Measurements from ENCODE around the gene ZNF268. TPM values are rescaled to one million over a fixed set of nuclear protein-coding genes. Genes with fewer than 3 reads are reported as not detected.

The ZNF268 gene
- total and polyA plus RNA-seq, 2 experiments from 2014 or later = 12.9 to 34.6 TPM

GRCh38 chr12:133233006-133233405, 51.7 kb downstream of the ZNF268 start:
- no peak for DNase-seq (ENCODE audit: low spot score)
- Histone ChIP-seq H2AFZ (no peak overlapping the region), H3K9me3 (ENCODE audit: low read depth) (no peaks in the 10 kb centered on the region), H3K27me3 (no peaks in the 10 kb centered on the region), H3K79me2 (no peaks in the 10 kb centered on the region), H3K27ac (no peak overlapping the region), H4K20me1 (ENCODE audit: insufficient read depth, poor library complexity, severe bottlenecking) (no peaks in the 10 kb centered on the region), H3K9me2 (replicated peaks; ENCODE audit: insufficient read depth) (no peaks in the 10 kb centered on the region), H3K4me3 (no peak overlapping the region), H3K36me3 (replicated peaks; ENCODE audit: insufficient read depth, low read depth) (no peaks in the 10 kb centered on the region), H3K4me2 (no peak overlapping the region), H3K4me1 (ENCODE audit: insufficient read depth) (no peaks in the 10 kb centered on the region)
- no peak for TF ChIP-seq EZH2 (IDR thresholded peaks at IDR 0.05; ENCODE audit: borderline replicate concordance)
- no peak for TF ChIP-seq EZH2phosphoT487 (IDR thresholded peaks at IDR 0.05; ENCODE audit: low read depth, severe bottlenecking, unreplicated experiment)
- TF ChIP-seq CTCF (IDR thresholded peaks at IDR 0.05; ENCODE audit: poor library complexity) = no peak
- 87% methylated on average over 6 of the region's 6 CpGs for WGBS (ENCODE audit: low lambda C conversion rate, missing lambda C conversion rate)

- 81% methylated on average over 18 of the region's 18 CpGs for WGBS (ENCODE audit: low lambda C conversion rate, missing lambda C conversion rate)
- TF ChIP-seq EZH2phosphoT487 (IDR thresholded peaks at IDR 0.05; ENCODE audit: low read depth, severe bottlenecking, unreplicated experiment) (no peak), EZH2 (IDR thresholded peaks at IDR 0.05; ENCODE audit: borderline replicate concordance) (no peak), CTCF (IDR thresholded peaks at IDR 0.05; ENCODE audit: poor library complexity) (no peak)
- Histone ChIP-seq H3K4me3 (no peak overlapping the region), H3K36me3 (replicated peaks; ENCODE audit: insufficient read depth, low read depth) (no peaks in the 10 kb centered on the region), H3K27ac (no peak overlapping the region), H3K9me3 (ENCODE audit: low read depth) (no peaks in the 10 kb centered on the region), H4K20me1 (ENCODE audit: insufficient read depth, poor library complexity, severe bottlenecking) (no peaks in the 10 kb centered on the region), H3K4me1 (ENCODE audit: insufficient read depth) (no peaks in the 10 kb centered on the region), H3K27me3 (no peaks in the 10 kb centered on the region), H2AFZ (no peak overlapping the region), H3K9me2 (replicated peaks; ENCODE audit: insufficient read depth) (no peaks in the 10 kb centered on the region), H3K4me2 (no peak overlapping the region), H3K79me2 (no peaks in the 10 kb centered on the region)
- DNase-seq (ENCODE audit: low spot score) = peak; percentile 2
These were observed 52.8 kb downstream of the ZNF268 start for GRCh38 chr12:133233993-133234564.

- H2AFZ ChIP-seq = no peak overlapping the region
These were observed 53.7 kb downstream of the ZNF268 start for GRCh38 chr12:133234971-133235370.

More at GRCh38 chr12:133234971-133235370, 53.7 kb downstream of the ZNF268 start:
- no peak overlapping the region for H3K4me3 ChIP-seq
- H3K4me2 ChIP-seq = no peak overlapping the region
- H3K9me2 ChIP-seq (replicated peaks; ENCODE audit: insufficient read depth) = no peaks in the 10 kb centered on the region
- no peaks in the 10 kb centered on the region for H3K9me3 ChIP-seq (ENCODE audit: low read depth)
- peak; percentile 2 for DNase-seq (ENCODE audit: low spot score)
- 95% methylated on average over 16 of the region's 20 CpGs for WGBS (ENCODE audit: low lambda C conversion rate, missing lambda C conversion rate)
- no peaks in the 10 kb centered on the region for H3K79me2 ChIP-seq
- H4K20me1 ChIP-seq (ENCODE audit: insufficient read depth, poor library complexity, severe bottlenecking) = no peaks in the 10 kb centered on the region
- H3K27ac ChIP-seq = no peak overlapping the region
- TF ChIP-seq EZH2phosphoT487 (IDR thresholded peaks at IDR 0.05; ENCODE audit: low read depth, severe bottlenecking, unreplicated experiment) = no peak
- TF ChIP-seq EZH2 (IDR thresholded peaks at IDR 0.05; ENCODE audit: borderline replicate concordance) = no peak
- no peak for TF ChIP-seq CTCF (IDR thresholded peaks at IDR 0.05; ENCODE audit: poor library complexity)
- H3K27me3 ChIP-seq = no peaks in the 10 kb centered on the region
- no peaks in the 10 kb centered on the region for H3K4me1 ChIP-seq (ENCODE audit: insufficient read depth)
- no peaks in the 10 kb centered on the region for H3K36me3 ChIP-seq (replicated peaks; ENCODE audit: insufficient read depth, low read depth)
